HCEC 1CT (cell line): Measurements from ENCODE around the gene ZNF524.
"Not testable (repeated sequence)": the region's sequence is repeated elsewhere in the genome, so short reads cannot be mapped to it uniquely, and the experiment has no call there.

Source experiments
- DNase-seq: peaks from one replicate; pipeline ENCODE4 v3.0.0-alpha.2; 2017

The ZNF524 gene

GRCh38 chr19:55599842-55600661, at the start of gene ZNF524:
Gene ZNF524, plus strand, starts transcription at chr19:55600288. Its CDS starts 1,825 bp downstream, at chr19:55602113.
- DNase-seq: peak; percentile 82

- DNase-seq: no peak
Measured at GRCh38 chr19:55550321-55550650, 49.8 kb upstream of the ZNF524 start.

GRCh38 chr19:55552206-55552605, 47.9 kb upstream of the ZNF524 start:
- DNase-seq: no peak

DNA sequence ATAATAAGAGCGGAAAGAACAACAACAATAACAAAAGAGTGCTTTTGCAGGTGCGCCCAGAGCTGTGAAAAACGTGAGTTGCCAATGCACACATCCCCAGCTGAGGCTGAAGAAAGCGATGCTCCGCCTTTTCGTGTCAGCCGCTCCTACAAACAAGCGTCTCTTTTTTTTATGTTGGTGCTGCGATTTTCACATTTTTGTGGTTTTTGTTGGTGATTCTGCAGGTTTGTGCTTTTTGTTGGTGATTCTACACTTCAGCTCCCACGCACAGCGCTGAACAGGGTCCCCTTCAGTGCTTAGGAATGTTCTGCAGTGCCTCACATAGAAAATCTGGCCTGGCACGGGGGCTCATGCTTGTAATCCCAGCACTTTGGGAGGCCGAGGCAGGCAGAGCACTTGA, 47.5 kb upstream of the ZNF524 start:
- peak; percentile 62 for DNase-seq

- no peak for DNase-seq
Measured at GRCh38 chr19:55553217-55554182, 46.6 kb upstream of the ZNF524 start.

- DNase-seq: no peak
Measured at GRCh38 chr19:55554302-55554701, 45.8 kb upstream of the ZNF524 start.

DNA sequence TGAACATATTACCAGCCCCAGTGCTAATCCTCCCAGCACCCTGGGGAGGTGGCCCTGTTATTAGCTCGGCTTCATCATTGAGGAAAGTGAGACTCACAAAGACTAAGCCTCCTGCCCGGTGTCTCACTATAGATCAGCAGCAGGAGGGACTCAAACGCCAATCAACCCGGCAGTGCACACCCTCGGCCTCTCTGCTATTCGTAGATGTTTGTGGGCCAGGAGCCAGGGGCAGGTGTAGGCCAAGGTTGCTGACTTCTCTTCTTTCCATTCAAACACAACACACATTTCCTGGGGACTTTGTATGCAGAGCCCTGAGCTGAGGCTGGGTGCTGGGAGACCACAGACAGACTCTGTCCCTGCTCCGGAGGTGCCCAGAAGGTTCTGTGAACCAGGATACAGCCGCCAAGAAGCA, 45.3 kb upstream of the ZNF524 start:
- no peak for DNase-seq

DNA sequence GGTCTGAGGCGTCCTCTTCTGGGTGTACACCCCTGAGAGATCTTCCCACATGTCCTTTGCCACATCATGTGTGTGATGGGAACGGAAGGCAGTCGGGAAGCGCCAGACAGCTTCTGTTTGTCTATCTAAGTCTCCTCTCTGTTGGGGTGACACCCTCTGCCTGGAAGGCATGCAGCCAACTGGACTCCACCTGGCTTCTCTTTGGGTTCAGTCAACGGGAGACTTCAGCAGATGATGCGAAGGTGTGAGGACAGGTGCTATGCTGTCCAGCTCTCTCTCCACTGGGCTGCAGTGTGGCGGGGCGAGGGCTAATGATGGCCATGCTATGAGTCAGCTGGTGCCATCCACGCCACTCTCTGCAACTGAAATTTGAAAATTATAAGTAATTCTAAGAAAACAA, 40.4 kb upstream of the ZNF524 start:
- no peak for DNase-seq

DNA sequence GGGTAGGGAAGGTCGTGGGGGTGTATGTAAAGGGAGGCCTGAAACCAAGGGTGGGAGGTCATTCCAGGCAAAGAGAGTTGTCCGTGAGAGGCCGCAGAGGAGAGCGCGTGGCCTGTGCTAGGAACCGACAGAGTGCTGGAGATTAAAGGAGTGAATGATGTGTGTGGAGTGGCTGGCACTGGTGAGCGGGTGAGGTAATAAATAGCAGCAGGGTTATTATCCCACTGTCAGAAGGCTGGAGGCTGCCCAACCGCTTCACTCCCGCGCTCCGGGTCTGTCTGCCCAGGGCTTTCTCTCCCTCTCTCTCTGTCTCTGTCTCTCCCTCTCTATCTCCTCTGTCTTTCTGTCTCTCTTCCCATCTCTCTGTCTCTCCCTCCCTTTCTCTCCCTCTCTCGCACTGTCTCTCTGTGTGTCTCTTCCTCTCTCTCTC, 36.8 kb upstream of the ZNF524 start:
- no peak for DNase-seq

DNA sequence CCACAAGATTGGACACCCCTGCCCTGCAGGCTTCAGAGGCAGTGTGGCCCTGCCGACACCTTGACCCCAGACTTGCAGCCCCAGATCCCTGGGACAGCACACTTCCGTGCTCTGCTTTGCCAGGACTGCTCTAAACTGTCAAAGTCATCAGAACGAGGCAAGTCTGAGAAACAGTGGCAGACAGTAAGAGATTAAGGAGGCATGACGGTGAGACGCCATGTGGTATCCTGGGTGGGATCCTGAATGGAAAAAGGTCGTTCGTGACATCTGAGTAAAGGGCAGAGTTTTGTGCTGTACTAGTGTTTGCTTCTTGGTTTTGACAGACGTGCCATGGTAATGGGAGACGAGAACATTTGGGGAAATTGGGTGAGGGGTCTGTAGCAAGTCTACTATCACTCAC, 33.3 kb upstream of the ZNF524 start:
- DNase-seq: no peak

GRCh38 chr19:55567708-55568328, 32.3 kb upstream of the ZNF524 start:
- no peak for DNase-seq

DNA sequence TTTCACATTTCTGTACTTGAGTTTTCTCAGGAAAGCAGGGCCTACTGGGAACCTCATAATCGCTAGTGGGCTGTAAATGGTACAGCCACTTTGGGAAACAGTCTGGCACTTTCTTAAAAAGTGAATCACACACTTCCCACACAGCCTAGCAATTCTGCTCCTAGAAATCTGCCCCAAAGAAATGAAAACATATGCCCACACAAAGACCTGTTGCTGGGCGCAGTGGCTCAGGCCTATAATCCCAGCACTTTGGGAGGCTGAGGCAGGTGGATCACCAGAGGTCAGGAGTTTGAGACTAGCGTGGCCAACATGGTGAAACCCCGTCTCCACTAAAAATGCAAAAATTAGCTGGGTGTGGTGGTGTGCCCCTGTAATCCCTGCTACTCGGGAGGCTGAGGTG, 30.6 kb upstream of the ZNF524 start:
- DNase-seq: not testable (repeated sequence)

DNA sequence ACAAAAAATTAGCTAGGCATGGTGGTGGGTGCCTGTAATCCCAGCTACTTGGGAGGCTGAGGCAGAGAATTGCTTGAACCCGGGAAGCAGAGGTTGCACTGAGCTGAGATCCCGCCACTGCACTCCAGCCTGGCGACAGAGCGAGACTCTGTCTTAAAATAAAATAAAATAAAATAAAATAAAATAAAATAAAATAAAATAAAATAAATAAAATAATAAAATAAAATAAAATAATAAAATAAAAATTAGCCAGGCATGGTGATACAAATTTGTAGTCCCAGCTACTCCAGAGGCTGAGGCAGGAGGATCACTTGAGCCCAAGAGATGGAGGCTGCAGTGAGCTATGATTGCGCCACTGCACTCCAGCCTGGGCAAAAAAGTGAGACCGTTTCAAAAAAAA, 26.2 kb upstream of the ZNF524 start:
- not testable (repeated sequence) for DNase-seq

DNA sequence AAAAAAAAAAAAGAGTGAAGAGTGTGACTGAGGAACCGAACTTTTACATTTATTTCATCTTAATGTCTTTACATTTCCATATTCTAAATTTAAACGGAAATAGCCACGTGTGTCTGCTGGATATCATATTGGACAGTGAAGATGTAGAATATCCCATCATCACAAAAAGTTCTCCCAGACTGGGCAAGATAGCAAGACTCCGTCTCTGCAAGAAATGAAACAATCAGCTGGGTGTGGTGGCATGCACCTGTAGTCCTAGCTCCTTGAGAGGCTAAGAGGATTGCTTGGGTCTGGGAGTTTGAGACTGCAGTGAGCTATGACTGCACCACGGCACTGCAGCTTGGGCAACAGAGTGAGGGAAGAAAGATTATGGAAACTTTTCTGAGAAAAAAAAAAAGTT, 23.3 kb upstream of the ZNF524 start:
- no peak for DNase-seq

DNA sequence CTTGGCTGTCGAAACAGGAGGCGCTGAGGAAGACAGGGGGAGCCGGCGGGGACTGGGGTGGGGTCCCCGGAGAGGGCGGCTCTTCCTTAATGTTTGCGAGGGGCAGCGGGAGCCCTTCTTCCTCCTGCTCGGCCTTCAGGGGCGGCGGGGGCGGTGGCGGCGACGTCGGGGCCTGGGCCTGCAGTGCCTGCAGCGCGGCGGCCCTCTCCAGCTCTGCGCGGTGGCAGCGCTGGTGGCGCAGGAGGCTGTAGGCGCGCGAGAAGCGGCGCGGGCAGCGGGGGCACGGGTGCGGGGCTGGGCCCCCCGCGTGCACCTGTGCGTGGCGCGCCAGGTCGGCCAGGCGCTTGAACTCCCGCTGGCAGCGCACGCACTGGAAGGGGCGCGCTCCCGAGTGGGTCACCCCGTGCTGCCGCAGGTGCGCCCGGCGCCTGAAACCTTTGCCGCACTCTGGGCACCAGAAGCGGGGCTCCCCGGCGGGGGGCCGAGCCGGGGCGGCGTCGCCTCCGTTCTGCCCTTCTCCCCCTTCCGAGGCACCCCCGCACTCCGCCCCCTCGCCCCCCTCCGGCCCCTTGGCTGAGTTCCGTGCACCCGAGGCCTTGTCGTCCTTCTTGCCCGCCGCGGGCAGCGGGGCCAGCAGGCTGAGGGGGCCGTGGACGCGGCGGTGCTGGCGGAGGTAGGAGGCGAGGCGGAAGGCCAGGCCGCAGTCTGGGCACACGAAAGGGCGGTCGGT, 21.9 kb upstream of the ZNF524 start:
- DNase-seq: no peak

DNA sequence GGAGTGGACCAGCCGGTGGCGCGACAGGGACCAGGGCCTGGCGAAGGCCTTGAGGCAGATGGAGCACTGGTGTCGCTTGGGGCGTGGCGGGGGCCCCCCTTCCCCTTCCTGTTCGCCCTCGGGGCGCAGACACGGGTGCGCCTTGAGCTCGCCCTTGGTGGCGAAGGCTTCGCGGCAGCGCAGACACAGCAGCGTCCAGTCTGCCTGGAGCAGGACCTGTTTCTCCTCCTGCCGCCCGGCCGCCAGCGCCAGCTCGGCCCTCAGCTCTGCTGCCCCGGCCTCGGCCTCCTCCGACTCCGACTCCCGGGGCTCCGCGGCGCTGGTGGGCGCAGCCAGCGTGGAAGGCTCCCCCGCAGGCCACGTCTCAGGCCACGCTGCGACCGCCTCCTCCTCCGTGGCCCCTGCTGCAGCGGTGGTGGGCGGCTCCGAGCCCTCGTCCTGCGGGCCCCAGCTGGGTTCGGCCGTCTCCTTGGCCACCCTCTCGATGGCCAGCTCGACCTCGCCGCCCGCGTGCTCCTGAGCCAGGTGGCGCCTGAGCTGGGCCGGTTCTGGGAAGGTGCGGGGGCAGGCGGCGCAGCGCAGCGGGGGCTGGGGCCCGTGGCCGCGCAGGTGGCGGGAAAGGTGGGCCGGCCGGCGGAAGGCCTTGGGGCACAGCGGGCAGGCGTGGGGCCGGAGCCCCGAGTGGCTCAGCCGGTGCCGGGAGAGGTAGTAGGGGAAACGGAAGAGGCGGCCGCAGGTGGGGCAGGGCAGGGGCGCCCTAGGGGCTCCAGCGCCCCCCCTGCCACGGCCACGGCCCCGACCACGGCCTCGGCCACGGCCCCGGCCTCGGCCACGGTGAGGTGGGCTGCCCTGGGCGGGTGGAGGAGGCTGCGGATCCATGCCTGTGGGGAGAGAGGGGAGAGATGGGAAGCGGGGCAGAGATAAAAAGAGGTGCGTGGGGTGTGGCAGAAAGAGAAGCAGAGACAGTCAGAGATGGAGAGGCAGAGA, 21.0 kb upstream of the ZNF524 start:
- no peak for DNase-seq

GRCh38 chr19:55579766-55580621, 20.1 kb upstream of the ZNF524 start:
- DNase-seq: no peak

DNA sequence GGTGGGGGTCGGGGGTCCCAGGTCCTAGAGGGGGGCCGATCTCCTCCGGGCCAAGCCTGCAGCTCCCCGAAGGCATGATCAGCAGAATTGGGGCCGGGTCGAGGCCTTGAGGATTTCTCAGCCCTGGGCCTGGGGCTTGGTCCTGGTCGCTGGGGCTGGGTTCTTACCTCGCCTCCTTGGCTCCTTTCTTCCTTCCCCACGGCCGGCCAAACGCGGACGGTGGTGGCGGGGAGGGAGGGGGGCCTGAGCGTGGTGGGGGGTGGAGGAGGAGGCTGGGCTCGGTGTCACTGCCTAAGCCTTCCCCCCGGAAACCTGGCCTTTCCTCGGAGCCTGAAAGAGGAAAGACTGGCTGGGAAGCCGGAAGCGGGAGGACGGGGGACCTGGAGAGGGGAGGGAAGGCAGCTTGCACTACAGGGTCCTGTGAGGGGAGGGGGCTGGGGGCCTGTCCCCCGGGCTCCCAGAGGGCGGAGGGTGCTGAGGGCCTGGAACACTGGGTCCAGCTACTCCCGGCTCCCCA, 19.4 kb upstream of the ZNF524 start, which contains the start of gene ZNF579:
ZNF579 (minus strand) TSS at position 221 of the 517 bp plus-strand sequence. CDS start 1,209 bp downstream, outside the sequence.
- DNase-seq: peak; percentile 76

- DNase-seq: no peak
Measured at GRCh38 chr19:55581145-55581822, 18.8 kb upstream of the ZNF524 start.
